GM18499 (cell line): Measurements from ENCODE around the gene PDIA4.
"Not testable (repeated sequence)": the region's sequence is repeated elsewhere in the genome, so short reads cannot be mapped to it uniquely, and the experiment has no call there.

ENCODE experiments used
- ATAC-seq: cut with Tn5 transposase; IDR thresholded peaks from one replicate; pipeline ENCODE4 v1.9.1; 2021; ENCODE audit warnings: moderate number of reproducible peaks; ENCODE audit not compliant: insufficient read depth, unreplicated experiment

PDIA4 gene

GRCh38 chr7:149036676-149037075 lies 8.4 kb upstream of the PDIA4 start:
- ATAC-seq, result no peak

- no peak for ATAC-seq
Measured at GRCh38 chr7:149031353-149031910, 3.1 kb upstream of the PDIA4 start.

- not testable (repeated sequence) for ATAC-seq
Measured at GRCh38 chr7:149030439-149030838, 2.1 kb upstream of the PDIA4 start.

- no peak for ATAC-seq
Measured at GRCh38 chr7:149027611-149028345, 527 bp downstream of the PDIA4 start.

GRCh38 chr7:149027055-149027454 lies 1.2 kb downstream of the PDIA4 start:
- no peak for ATAC-seq

GRCh38 chr7:149023662-149024061 lies 4.6 kb downstream of the PDIA4 start:
- no peak for ATAC-seq

GRCh38 chr7:149022756-149023360 lies 5.4 kb downstream of the PDIA4 start:
- ATAC-seq, result no peak

GRCh38 chr7:149021725-149022062 lies 6.6 kb downstream of the PDIA4 start:
- no peak for ATAC-seq

- ATAC-seq, result no peak
Measured at GRCh38 chr7:149020483-149020882, 7.8 kb downstream of the PDIA4 start.

- no peak for ATAC-seq
Measured at GRCh38 chr7:149016876-149017275, 11.4 kb downstream of the PDIA4 start.

GRCh38 chr7:149014309-149014708 lies 14.0 kb downstream of the PDIA4 start:
- no peak for ATAC-seq

- ATAC-seq, result no peak
Measured at GRCh38 chr7:149013876-149014275, 14.4 kb downstream of the PDIA4 start.

GRCh38 chr7:149012730-149013129 lies 15.6 kb downstream of the PDIA4 start:
- not testable (repeated sequence) for ATAC-seq

- ATAC-seq, result no peak
Measured at GRCh38 chr7:149011491-149011890, 16.8 kb downstream of the PDIA4 start.

GRCh38 chr7:149010451-149010850 lies 17.9 kb downstream of the PDIA4 start:
- no peak for ATAC-seq

GRCh38 chr7:149009527-149009926 lies 18.8 kb downstream of the PDIA4 start:
- no peak for ATAC-seq

- no peak for ATAC-seq
Measured at GRCh38 chr7:149007611-149008010, 20.7 kb downstream of the PDIA4 start.

GRCh38 chr7:149007146-149007545 lies 21.2 kb downstream of the PDIA4 start:
- ATAC-seq, result no peak

GRCh38 chr7:149006345-149006725 lies 22.0 kb downstream of the PDIA4 start:
- no peak for ATAC-seq

- no peak for ATAC-seq
Measured at GRCh38 chr7:149005427-149006344, 22.6 kb downstream of the PDIA4 start.
